PC-3 (cell line): ENCODE data around the gene XIRP2. TPM values are rescaled to one million over a fixed set of nuclear protein-coding genes. Genes with fewer than 3 reads are reported as not detected.

Experiments
- ATAC-seq: fragments of 200-7000 bp; cut with Tn5 transposase; 2 replicates; pipeline ENCODE4 v1.9.1; 2020; ENCODE audit warnings: mild to moderate bottlenecking, moderate library complexity
- BruUV-seq: library from RNA; stranded (reverse); fragments of 400-500 nt; replicated peaks from 2 replicates; lab custom pipeline; 2021; lab: Mats Ljungman, UMichigan
- CTCF ChIA-PET: fragments of 300-600 bp; sonication (Branson Sonifier 250); formaldehyde crosslinking; loops from one replicate; lab custom pipeline; 2022; ENCODE audit warnings: antibody characterized with exemption; lab: Charles Lee
- POLR2A ChIA-PET: fragments of 300-600 bp; sonication (Branson Sonifier 250); formaldehyde crosslinking; loops from one replicate; lab custom pipeline; 2022; ENCODE audit warnings: antibody characterized with exemption; ENCODE audit not compliant: unreplicated experiment; lab: Charles Lee
- DNase-seq: peaks from one replicate; pipeline ENCODE4 v3.0.0-alpha.2; 2015
- H2AFZ ChIP-seq: fragments of 300-600 bp; sonication (generic); 2 replicates; pipeline ENCODE4 v1.6.0; 2016; ENCODE audit warnings: antibody characterized with exemption, low read length
- H3F3A ChIP-seq: fragments of 300-600 bp; sonication (generic); one replicate; pipeline ENCODE4 v1.6.0; 2017; ENCODE audit warnings: antibody characterized with exemption, low read length, control low read depth, mild to moderate bottlenecking; ENCODE audit not compliant: unreplicated experiment
- H3K27ac ChIP-seq: fragments of 300-600 bp; sonication (generic); 2 replicates; pipeline ENCODE4 v1.5.1; 2016; ENCODE audit warnings: mild to moderate bottlenecking, low read length
- H3K27me3 ChIP-seq: fragments of 300-600 bp; sonication (generic); 2 replicates; pipeline ENCODE4 v1.6.1; 2016; ENCODE audit warnings: low read length, mixed read lengths
- H3K36me3 ChIP-seq: fragments of 300-600 bp; sonication (generic); 2 replicates; pipeline ENCODE4 v1.6.1; 2016; ENCODE audit warnings: low read depth, mixed run types, low read length, mixed read lengths
- H3K4me1 ChIP-seq: fragments of 300-600 bp; sonication (generic); 2 replicates; pipeline ENCODE4 v1.5.1; 2016; ENCODE audit warnings: low read length; ENCODE audit not compliant: insufficient read depth
- H3K4me2 ChIP-seq: fragments of 300-600 bp; sonication (generic); 2 replicates; pipeline ENCODE4 v1.6.0; 2016; ENCODE audit warnings: low read length
- H3K4me3 ChIP-seq: fragments of 300-600 bp; sonication (generic); 2 replicates; pipeline ENCODE4 v1.5.1; 2016; ENCODE audit warnings: mild to moderate bottlenecking, low read length, mixed read lengths
- H3K79me2 ChIP-seq: fragments of 300-600 bp; sonication (generic); 2 replicates; pipeline ENCODE4 v1.6.1; 2017; ENCODE audit warnings: low read length, mixed read lengths
- H3K9ac ChIP-seq: fragments of 300-600 bp; sonication (generic); 2 replicates; pipeline ENCODE4 v1.6.0; 2016; ENCODE audit warnings: mild to moderate bottlenecking, low read length
- H3K9me2 ChIP-seq: fragments of 300-600 bp; sonication (generic); replicated peaks from 2 replicates; pipeline ENCODE4 v1.6.1; 2016; ENCODE audit warnings: mixed run types, low read length, mixed read lengths
- H3K9me3 ChIP-seq: fragments of 300-600 bp; sonication (generic); 2 replicates; pipeline ENCODE4 v1.6.1; 2016; ENCODE audit warnings: low read length, mixed read lengths
- H4K20me1 ChIP-seq: fragments of 300-600 bp; sonication (generic); 2 replicates; pipeline ENCODE4 v1.6.1; 2016; ENCODE audit warnings: low read length, mixed read lengths
- EZH2 ChIP-seq: fragments of 300-600 bp; sonication (generic); IDR thresholded peaks from one replicate; pipeline ENCODE4 v1.6.1; 2017; ENCODE audit warnings: antibody characterized with exemption, mild to moderate bottlenecking, low read length; ENCODE audit not compliant: unreplicated experiment
- EZH2phosphoT487 ChIP-seq: fragments of 300-600 bp; sonication (generic); IDR thresholded peaks from 2 replicates; pipeline ENCODE4 v1.6.1; 2018; ENCODE audit warnings: mild to moderate bottlenecking, antibody characterized with exemption, low read length, borderline replicate concordance
- intact Hi-C: fragments of 100-400 bp; cut with micrococcal nuclease; formaldehyde crosslinking; loops from 2 replicates; pipeline ENCODE4 v1.9.0; 2023
- total RNA-seq: library from RNA; depleted of rRNA; stranded (reverse); fragments of >200 nt; gene quantifications from 2 replicates; pipeline ENCODE4 v1.2.3, GENCODE V29; 2014
- TF ChIP-seq, protein P1 (sequence below): fragments of 300-600 bp; sonication (generic); conservative IDR thresholded peaks from 2 replicates; pipeline ENCODE4 v1.5.1; 2017; ENCODE audit warnings: antibody characterized with exemption, low read depth, mild to moderate bottlenecking, low read length

The XIRP2 gene
- total RNA-seq, 1 experiment from 2014 or later: 0.11 TPM

DNA sequence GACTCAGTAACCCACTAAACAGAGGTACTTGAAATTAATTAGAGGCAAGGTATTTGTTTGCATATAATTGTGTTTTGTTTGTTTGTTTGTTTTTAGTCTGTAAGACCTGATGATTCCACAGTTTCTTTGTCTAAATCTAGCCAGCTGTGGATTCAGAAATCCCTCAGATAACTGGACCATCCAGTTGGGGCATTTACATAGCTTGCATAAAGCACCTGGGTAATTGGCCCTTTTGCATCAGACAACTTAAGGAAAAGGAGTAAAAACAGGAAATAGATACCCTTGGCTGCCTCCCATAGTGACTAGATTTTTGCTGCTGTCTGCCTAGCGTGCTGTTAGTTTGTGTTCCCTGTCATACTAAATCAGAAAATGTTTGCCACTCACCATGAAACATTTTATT lies 46.6 kb upstream of the XIRP2 start:
- CTCF ChIA-PET: no interaction called here
- no peaks in the 10 kb centered on the region for H4K20me1 ChIP-seq
- TF ChIP-seq, protein P1, sequence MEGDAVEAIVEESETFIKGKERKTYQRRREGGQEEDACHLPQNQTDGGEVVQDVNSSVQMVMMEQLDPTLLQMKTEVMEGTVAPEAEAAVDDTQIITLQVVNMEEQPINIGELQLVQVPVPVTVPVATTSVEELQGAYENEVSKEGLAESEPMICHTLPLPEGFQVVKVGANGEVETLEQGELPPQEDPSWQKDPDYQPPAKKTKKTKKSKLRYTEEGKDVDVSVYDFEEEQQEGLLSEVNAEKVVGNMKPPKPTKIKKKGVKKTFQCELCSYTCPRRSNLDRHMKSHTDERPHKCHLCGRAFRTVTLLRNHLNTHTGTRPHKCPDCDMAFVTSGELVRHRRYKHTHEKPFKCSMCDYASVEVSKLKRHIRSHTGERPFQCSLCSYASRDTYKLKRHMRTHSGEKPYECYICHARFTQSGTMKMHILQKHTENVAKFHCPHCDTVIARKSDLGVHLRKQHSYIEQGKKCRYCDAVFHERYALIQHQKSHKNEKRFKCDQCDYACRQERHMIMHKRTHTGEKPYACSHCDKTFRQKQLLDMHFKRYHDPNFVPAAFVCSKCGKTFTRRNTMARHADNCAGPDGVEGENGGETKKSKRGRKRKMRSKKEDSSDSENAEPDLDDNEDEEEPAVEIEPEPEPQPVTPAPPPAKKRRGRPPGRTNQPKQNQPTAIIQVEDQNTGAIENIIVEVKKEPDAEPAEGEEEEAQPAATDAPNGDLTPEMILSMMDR: no peak
- TF ChIP-seq EZH2phosphoT487: no peak
- no peak for TF ChIP-seq EZH2
- ATAC-seq (no peak), DNase-seq (no peak)
- H3K27me3 ChIP-seq: no peaks in the 10 kb centered on the region
- POLR2A ChIA-PET: no interaction called here
- no peak overlapping the region for H2AFZ ChIP-seq
- intact Hi-C loops: no loop called here
- H3K79me2 ChIP-seq: no peaks in the 10 kb centered on the region
- no TSS peak for BruUV-seq
- H3K4me1 ChIP-seq: no peaks in the 10 kb centered on the region
- no peak overlapping the region for H3K4me3 ChIP-seq
- H3K36me3 ChIP-seq: no peaks in the 10 kb centered on the region
- H3K9me2 ChIP-seq: no peaks in the 10 kb centered on the region
- H3K4me2 ChIP-seq: no peak overlapping the region
- no peak overlapping the region for H3K27ac ChIP-seq
- no peaks in the 10 kb centered on the region for H3K9me3 ChIP-seq
- no peak overlapping the region for H3K9ac ChIP-seq
- H3F3A ChIP-seq: no peaks in the 10 kb centered on the region

DNA sequence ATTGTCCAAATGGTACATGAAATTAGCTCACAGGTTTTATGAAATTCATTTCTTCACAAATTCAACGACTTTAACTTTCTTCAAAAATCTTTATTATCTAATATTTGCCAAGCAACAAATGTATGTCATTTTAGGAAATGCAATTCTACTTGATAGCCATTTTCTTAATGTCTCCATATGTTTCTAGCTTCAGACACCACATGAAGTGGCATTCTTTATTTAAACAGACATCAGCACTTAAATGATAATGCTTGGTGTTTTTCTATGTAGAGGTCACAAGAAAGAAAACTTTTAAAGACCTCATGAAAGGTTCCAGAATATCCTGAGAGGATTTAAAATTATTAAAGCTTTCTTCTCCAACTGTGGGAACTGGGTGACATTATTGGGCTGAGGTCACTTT lies 44.2 kb upstream of the XIRP2 start:
- POLR2A ChIA-PET: no interaction called here
- no TSS peak for BruUV-seq
- H3F3A ChIP-seq: no peaks in the 10 kb centered on the region

DNA sequence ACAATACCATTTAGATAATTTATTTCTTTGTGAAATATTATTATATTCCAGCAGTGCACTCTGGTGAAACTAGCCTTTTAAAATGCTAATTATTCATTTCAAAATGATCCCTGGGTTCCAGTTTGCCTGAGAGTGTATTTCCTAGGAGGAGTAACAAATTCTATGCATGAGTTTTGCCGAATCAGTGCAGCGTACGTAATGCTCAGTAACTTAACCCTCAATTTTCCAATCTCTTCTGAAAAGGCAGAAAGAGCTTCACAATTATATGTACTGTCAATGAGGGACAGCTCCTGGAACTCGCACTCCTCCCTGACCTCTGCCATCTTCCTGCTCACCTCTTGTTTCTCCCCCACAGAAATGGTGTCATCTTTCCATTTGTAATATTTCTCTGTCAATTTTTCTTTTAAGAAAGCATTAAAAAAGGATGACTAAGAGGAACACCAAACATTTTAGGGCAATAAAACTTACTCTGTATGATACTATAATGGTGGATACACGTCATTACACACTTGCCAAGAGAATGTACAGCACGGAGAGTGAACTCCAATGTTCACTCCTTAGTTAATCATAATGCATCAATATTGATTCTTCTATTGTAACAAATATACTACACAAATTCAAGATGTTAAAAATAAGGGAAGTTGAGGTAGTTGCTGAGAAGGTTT lies 25.7 kb upstream of the XIRP2 start:
- Histone ChIP-seq H3K27me3 (no peaks in the 10 kb centered on the region), H3K4me1 (peaks cover 14% of the 10 kb centered on the region), H3K36me3 (no peaks in the 10 kb centered on the region), H2AFZ (no peak overlapping the region), H3K4me2 (peak overlapping the region; percentile 41), H3K4me3 (no peak overlapping the region), H3K27ac (peak overlapping the region; percentile 70), H3K9me2 (no peaks in the 10 kb centered on the region), H4K20me1 (no peaks in the 10 kb centered on the region), H3K9me3 (no peaks in the 10 kb centered on the region), H3K79me2 (no peaks in the 10 kb centered on the region), H3F3A (no peaks in the 10 kb centered on the region), H3K9ac (no peak overlapping the region)
- intact Hi-C loops: no loop called here
- DNase-seq (peak; percentile 86), ATAC-seq (peak; percentile 97)
- TF ChIP-seq EZH2: no peak
- TF ChIP-seq, protein P1: no peak
- TF ChIP-seq EZH2phosphoT487: no peak
- no TSS peak for BruUV-seq
- POLR2A ChIA-PET: no interaction called here
- CTCF ChIA-PET: no interaction called here

More for the DNA sequence above, 44.2 kb upstream of the XIRP2 start:
- Histone ChIP-seq H3K9me2 (no peaks in the 10 kb centered on the region), H3K36me3 (no peaks in the 10 kb centered on the region), H3K4me2 (no peak overlapping the region), H3K79me2 (no peaks in the 10 kb centered on the region), H3K4me3 (no peak overlapping the region), H3K4me1 (no peaks in the 10 kb centered on the region), H2AFZ (no peak overlapping the region), H3K9ac (no peak overlapping the region), H3K27me3 (no peaks in the 10 kb centered on the region), H4K20me1 (no peaks in the 10 kb centered on the region), H3K27ac (no peak overlapping the region), H3K9me3 (no peaks in the 10 kb centered on the region)
- CTCF ChIA-PET: no interaction called here
- DNase-seq (no peak), ATAC-seq (no peak)
- TF ChIP-seq EZH2 (no peak), EZH2phosphoT487 (no peak)
- TF ChIP-seq, protein P1: no peak
- intact Hi-C loops: no loop called here
